ENCODE data around the gene WHRN. TPM values are rescaled to one million over a fixed set of nuclear protein-coding genes. Genes with fewer than 3 reads are reported as not detected.

The WHRN gene
- total RNA-seq, 1 experiment from 2014 or later, result 24.3 TPM

DNA sequence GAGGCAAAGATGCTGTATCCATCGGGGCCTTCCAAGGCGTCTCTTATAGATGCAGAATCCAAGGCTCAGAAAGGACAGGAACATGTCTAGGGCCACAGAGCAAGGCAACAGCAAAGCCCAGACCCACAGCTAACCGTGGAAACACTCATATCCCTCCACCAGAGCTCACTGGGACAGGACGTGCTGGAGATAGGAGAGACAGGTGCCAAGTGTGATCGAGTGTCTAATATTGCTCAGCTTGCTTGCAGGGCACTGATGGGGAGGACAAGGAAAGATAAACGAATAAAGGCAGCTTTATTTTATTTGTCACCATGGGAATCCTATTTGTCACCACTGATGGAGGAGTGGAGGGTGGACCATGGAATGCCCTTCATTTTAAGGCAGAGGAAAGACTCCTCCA, 73.5 kb downstream of the WHRN start:
- Mint-ChIP-seq H3K4me1 (peaks cover 3% of the 10 kb centered on the region; the same call in 1 of the 2 replicates), H3K9me3 (no peaks in the 10 kb centered on the region), H3K27ac (no peak overlapping the region), H3K36me3 (no peaks in the 10 kb centered on the region), H3K27me3 (ENCODE audit: low read depth) (no peaks in the 10 kb centered on the region), H3K4me3 (no peak overlapping the region)
- ChIA-PET CTCF (interaction anchor here (0.9 to 1.7 kb wide), 2 partner anchors 26 to 106 kb away, joined by 3 read pairs; no protein-coding TSS in a partner anchor), POLR2A (interaction anchor here (0.7 kb wide), 1 partner anchor 11 kb away, joined by 3 read pairs; no protein-coding TSS in a partner anchor)
- DNase-seq (ENCODE audit: low spot score) (no peak), ATAC-seq (no peak)
- TF ChIP-seq NFE2L1 (CRISPR knock-in tag; IDR thresholded peaks at IDR 0.05) (no peak), ESRRA (CRISPR knock-in tag; IDR thresholded peaks at IDR 0.05; ENCODE audit: borderline replicate concordance) (no peak), RORB (CRISPR knock-in tag; IDR thresholded peaks at IDR 0.05) (no peak), ZNF263 (CRISPR knock-in tag; IDR thresholded peaks at IDR 0.05; ENCODE audit: low read depth) (no peak), MYBL2 (CRISPR knock-in tag; IDR thresholded peaks at IDR 0.05) (no peak), TCF7 (CRISPR knock-in tag; IDR thresholded peaks at IDR 0.05; ENCODE audit: low read depth) (no peak), SOX15 (CRISPR knock-in tag; IDR thresholded peaks at IDR 0.05) (no peak), RELA (CRISPR knock-in tag; IDR thresholded peaks at IDR 0.05; ENCODE audit: borderline replicate concordance) (no peak), OVOL2 (CRISPR knock-in tag; IDR thresholded peaks at IDR 0.05; ENCODE audit: borderline replicate concordance) (no peak)
- TF ChIP-seq, protein P1, sequence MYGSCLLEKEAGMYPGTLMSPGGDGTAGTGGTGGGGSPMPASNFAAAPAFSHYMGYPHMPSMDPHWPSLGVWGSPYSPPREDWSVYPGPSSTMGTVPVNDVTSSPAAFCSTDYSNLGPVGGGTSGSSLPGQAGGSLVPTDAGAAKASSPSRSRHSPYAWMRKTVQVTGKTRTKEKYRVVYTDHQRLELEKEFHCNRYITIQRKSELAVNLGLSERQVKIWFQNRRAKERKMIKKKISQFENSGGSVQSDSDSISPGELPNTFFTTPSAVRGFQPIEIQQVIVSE (CRISPR knock-in tag; IDR thresholded peaks at IDR 0.05; ENCODE audit: borderline replicate concordance), result no peak
- TF ChIP-seq, protein P2, sequence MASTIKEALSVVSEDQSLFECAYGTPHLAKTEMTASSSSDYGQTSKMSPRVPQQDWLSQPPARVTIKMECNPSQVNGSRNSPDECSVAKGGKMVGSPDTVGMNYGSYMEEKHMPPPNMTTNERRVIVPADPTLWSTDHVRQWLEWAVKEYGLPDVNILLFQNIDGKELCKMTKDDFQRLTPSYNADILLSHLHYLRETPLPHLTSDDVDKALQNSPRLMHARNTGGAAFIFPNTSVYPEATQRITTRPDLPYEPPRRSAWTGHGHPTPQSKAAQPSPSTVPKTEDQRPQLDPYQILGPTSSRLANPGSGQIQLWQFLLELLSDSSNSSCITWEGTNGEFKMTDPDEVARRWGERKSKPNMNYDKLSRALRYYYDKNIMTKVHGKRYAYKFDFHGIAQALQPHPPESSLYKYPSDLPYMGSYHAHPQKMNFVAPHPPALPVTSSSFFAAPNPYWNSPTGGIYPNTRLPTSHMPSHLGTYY (CRISPR knock-in tag; IDR thresholded peaks at IDR 0.05), result no peak
- TF ChIP-seq, protein P3, sequence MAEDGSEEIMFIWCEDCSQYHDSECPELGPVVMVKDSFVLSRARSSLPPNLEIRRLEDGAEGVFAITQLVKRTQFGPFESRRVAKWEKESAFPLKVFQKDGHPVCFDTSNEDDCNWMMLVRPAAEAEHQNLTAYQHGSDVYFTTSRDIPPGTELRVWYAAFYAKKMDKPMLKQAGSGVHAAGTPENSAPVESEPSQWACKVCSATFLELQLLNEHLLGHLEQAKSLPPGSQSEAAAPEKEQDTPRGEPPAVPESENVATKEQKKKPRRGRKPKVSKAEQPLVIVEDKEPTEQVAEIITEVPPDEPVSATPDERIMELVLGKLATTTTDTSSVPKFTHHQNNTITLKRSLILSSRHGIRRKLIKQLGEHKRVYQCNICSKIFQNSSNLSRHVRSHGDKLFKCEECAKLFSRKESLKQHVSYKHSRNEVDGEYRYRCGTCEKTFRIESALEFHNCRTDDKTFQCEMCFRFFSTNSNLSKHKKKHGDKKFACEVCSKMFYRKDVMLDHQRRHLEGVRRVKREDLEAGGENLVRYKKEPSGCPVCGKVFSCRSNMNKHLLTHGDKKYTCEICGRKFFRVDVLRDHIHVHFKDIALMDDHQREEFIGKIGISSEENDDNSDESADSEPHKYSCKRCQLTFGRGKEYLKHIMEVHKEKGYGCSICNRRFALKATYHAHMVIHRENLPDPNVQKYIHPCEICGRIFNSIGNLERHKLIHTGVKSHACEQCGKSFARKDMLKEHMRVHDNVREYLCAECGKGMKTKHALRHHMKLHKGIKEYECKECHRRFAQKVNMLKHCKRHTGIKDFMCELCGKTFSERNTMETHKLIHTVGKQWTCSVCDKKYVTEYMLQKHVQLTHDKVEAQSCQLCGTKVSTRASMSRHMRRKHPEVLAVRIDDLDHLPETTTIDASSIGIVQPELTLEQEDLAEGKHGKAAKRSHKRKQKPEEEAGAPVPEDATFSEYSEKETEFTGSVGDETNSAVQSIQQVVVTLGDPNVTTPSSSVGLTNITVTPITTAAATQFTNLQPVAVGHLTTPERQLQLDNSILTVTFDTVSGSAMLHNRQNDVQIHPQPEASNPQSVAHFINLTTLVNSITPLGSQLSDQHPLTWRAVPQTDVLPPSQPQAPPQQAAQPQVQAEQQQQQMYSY (CRISPR knock-in tag; IDR thresholded peaks at IDR 0.05), result no peak
- TF ChIP-seq, protein P4, sequence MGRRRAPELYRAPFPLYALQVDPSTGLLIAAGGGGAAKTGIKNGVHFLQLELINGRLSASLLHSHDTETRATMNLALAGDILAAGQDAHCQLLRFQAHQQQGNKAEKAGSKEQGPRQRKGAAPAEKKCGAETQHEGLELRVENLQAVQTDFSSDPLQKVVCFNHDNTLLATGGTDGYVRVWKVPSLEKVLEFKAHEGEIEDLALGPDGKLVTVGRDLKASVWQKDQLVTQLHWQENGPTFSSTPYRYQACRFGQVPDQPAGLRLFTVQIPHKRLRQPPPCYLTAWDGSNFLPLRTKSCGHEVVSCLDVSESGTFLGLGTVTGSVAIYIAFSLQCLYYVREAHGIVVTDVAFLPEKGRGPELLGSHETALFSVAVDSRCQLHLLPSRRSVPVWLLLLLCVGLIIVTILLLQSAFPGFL (CRISPR knock-in tag; IDR thresholded peaks at IDR 0.05; ENCODE audit: borderline replicate concordance), result no peak
- TF ChIP-seq, protein P5, sequence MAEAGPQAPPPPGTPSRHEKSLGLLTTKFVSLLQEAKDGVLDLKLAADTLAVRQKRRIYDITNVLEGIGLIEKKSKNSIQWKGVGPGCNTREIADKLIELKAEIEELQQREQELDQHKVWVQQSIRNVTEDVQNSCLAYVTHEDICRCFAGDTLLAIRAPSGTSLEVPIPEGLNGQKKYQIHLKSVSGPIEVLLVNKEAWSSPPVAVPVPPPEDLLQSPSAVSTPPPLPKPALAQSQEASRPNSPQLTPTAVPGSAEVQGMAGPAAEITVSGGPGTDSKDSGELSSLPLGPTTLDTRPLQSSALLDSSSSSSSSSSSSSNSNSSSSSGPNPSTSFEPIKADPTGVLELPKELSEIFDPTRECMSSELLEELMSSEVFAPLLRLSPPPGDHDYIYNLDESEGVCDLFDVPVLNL (CRISPR knock-in tag; IDR thresholded peaks at IDR 0.05; ENCODE audit: borderline replicate concordance, low read depth), result no peak
- TF ChIP-seq, protein P6, sequence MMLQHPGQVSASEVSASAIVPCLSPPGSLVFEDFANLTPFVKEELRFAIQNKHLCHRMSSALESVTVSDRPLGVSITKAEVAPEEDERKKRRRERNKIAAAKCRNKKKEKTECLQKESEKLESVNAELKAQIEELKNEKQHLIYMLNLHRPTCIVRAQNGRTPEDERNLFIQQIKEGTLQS (CRISPR knock-in tag; conservative IDR thresholded peaks at IDR 0.05), result no peak
- TF ChIP-seq, protein P7, sequence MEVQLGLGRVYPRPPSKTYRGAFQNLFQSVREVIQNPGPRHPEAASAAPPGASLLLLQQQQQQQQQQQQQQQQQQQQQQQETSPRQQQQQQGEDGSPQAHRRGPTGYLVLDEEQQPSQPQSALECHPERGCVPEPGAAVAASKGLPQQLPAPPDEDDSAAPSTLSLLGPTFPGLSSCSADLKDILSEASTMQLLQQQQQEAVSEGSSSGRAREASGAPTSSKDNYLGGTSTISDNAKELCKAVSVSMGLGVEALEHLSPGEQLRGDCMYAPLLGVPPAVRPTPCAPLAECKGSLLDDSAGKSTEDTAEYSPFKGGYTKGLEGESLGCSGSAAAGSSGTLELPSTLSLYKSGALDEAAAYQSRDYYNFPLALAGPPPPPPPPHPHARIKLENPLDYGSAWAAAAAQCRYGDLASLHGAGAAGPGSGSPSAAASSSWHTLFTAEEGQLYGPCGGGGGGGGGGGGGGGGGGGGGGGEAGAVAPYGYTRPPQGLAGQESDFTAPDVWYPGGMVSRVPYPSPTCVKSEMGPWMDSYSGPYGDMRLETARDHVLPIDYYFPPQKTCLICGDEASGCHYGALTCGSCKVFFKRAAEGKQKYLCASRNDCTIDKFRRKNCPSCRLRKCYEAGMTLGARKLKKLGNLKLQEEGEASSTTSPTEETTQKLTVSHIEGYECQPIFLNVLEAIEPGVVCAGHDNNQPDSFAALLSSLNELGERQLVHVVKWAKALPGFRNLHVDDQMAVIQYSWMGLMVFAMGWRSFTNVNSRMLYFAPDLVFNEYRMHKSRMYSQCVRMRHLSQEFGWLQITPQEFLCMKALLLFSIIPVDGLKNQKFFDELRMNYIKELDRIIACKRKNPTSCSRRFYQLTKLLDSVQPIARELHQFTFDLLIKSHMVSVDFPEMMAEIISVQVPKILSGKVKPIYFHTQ (CRISPR knock-in tag; IDR thresholded peaks at IDR 0.05), result no peak
